H1 (cell line): ENCODE results near the gene AGPAT3. TPM values are rescaled to one million over a fixed set of nuclear protein-coding genes. Genes with fewer than 3 reads are reported as not detected.

ENCODE experiments used
- CTCF ChIA-PET: fragments of 300-600 bp; sonication (Branson Sonifier 250); formaldehyde crosslinking; loops from one replicate; lab custom pipeline; 2021; ENCODE audit not compliant: partially characterized antibody; lab: Charles Lee
- POLR2A ChIA-PET: fragments of 300-600 bp; sonication (Branson Sonifier 250); formaldehyde crosslinking; loops from one replicate; lab custom pipeline; 2021; ENCODE audit warnings: inconsistent platforms; ENCODE audit not compliant: partially characterized antibody; lab: Charles Lee
- DNase-seq, 2 experiments: peaks; one replicate each; pipeline versions ENCODE4 v3.0.0 to v3.0.0-alpha.2; 2010 to 2022; ENCODE audit warnings: low spot score in 2 of 2, low read depth in 1 of 2, mixed read lengths in 1 of 2
- FAIRE-seq: peaks from 2 replicates; lab custom pipeline; 2011; peaks lifted over from hg19 to GRCh38; lab: Jason Lieb, UNC
- H2AFZ ChIP-seq: 2 replicates; pipeline ENCODE4 v1.8.1; 2012; ENCODE audit warnings: low read length, inconsistent platforms
- H2AK5ac ChIP-seq: 2 replicates; pipeline ENCODE4 v1.6.1; 2013; ENCODE audit warnings: low read depth, low read length
- H2BK120ac ChIP-seq: replicated peaks from 2 replicates; pipeline ENCODE3; 2013; ENCODE audit warnings: low read depth, low read length, inconsistent platforms
- H2BK12ac ChIP-seq: 2 replicates; pipeline ENCODE4 v1.6.1; 2013; ENCODE audit warnings: low read depth, low read length
- H2BK15ac ChIP-seq: 2 replicates; pipeline ENCODE4 v1.6.1; 2013; ENCODE audit warnings: low read length
- H2BK20ac ChIP-seq: 2 replicates; pipeline ENCODE4 v1.6.1; 2013; ENCODE audit warnings: low read length
- H2BK5ac ChIP-seq: 2 replicates; pipeline ENCODE4 v1.6.1; 2013; ENCODE audit warnings: low read depth, low read length
- H3K14ac ChIP-seq: 2 replicates; pipeline ENCODE4 v1.6.1; 2013; ENCODE audit warnings: inconsistent platforms; ENCODE audit not compliant: insufficient read length
- H3K18ac ChIP-seq: 2 replicates; pipeline ENCODE4 v1.6.1; 2013; ENCODE audit warnings: low read length; ENCODE audit errors: extremely low read depth
- H3K23ac ChIP-seq: 2 replicates; pipeline ENCODE4 v1.6.1; 2013; ENCODE audit warnings: inconsistent platforms; ENCODE audit not compliant: insufficient read length
- H3K23me2 ChIP-seq: 2 replicates; pipeline ENCODE4 v1.6.1; 2013; ENCODE audit warnings: low read depth, low read length
- H3K27ac ChIP-seq: 2 replicates; pipeline ENCODE4 v1.6.1; 2011; ENCODE audit warnings: low read depth, low read length, inconsistent platforms
- H3K27me3 ChIP-seq, 4 experiments: replicated peaks in 1 of 4; 1 replicate in 1 of 4; 2 replicates in 3 of 4; pipeline versions ENCODE4 v1.6.1 to v1.8.1; 2011 to 2013; ENCODE audit warnings: low read length in 3 of 4, mild to moderate bottlenecking in 3 of 4, inconsistent platforms in 2 of 4, mixed read lengths in 2 of 4, moderate library complexity in 1 of 4; ENCODE audit not compliant: control insufficient read depth in 3 of 4, insufficient read depth in 3 of 4; ENCODE audit errors: extremely low read depth in 1 of 4
- H3K36me3 ChIP-seq, 4 experiments: 2 replicates each; pipeline versions ENCODE4 v1.6.1 to v1.8.1; 2011 to 2013; ENCODE audit warnings: mild to moderate bottlenecking in 4 of 4, low read length in 3 of 4, moderate library complexity in 2 of 4, control low read depth in 1 of 4, inconsistent platforms in 1 of 4; ENCODE audit not compliant: insufficient read depth in 4 of 4, control insufficient read depth in 2 of 4
- H3K4ac ChIP-seq: replicated peaks from 2 replicates; pipeline ENCODE3; 2013; ENCODE audit warnings: low read length, low read depth, mixed read lengths, inconsistent platforms; ENCODE audit not compliant: insufficient read length
- H3K4me1 ChIP-seq, 4 experiments: replicated peaks in 1 of 4; 1 replicate in 1 of 4; 2 replicates in 3 of 4; pipeline versions ENCODE4 v1.6.1 to v1.8.1; 2011 to 2013; ENCODE audit warnings: low read length in 3 of 4, inconsistent platforms in 2 of 4, mixed read lengths in 1 of 4; ENCODE audit not compliant: insufficient read depth in 4 of 4, control insufficient read depth in 3 of 4
- H3K4me2 ChIP-seq, 2 experiments: 2 replicates each; pipeline versions ENCODE4 v1.6.1 to v1.8.1; 2011 to 2013; ENCODE audit warnings: low read depth in 2 of 2, low read length in 2 of 2, control low read depth in 1 of 2, inconsistent platforms in 1 of 2, mild to moderate bottlenecking in 1 of 2; ENCODE audit not compliant: insufficient read depth in 1 of 2
- H3K4me3 ChIP-seq, 4 experiments: fragments of 200-600, 300-600 bp in 1 of 4; sonication (generic), shearing (Covaris generic), sonication (Bioruptor Twin) in 1 of 4; 2 replicates each; pipeline versions ENCODE4 v1.5.1 to v1.8.1; 2011 to 2016; ENCODE audit warnings: low read length in 4 of 4, low read depth in 3 of 4, control low read depth in 2 of 4, inconsistent platforms in 2 of 4, mild to moderate bottlenecking in 2 of 4, mixed read lengths in 1 of 4, moderate library complexity in 1 of 4; ENCODE audit not compliant: insufficient read depth in 2 of 4; ENCODE audit errors: extremely low read depth in 1 of 4
- H3K56ac ChIP-seq: replicated peaks from 2 replicates; pipeline ENCODE3; 2013; ENCODE audit warnings: low read depth, mild to moderate bottlenecking, mixed read lengths, low read length, inconsistent platforms; ENCODE audit not compliant: insufficient read length
- H3K79me1 ChIP-seq: 2 replicates; pipeline ENCODE4 v1.6.1; 2013; ENCODE audit warnings: low read depth, low read length, control low read depth
- H3K79me2 ChIP-seq, 2 experiments: 2 replicates each; pipeline versions ENCODE4 v1.6.1 to v1.8.1; 2012 to 2013; ENCODE audit warnings: low read length in 2 of 2, mild to moderate bottlenecking in 2 of 2, inconsistent platforms in 1 of 2; ENCODE audit not compliant: insufficient read depth in 2 of 2, control insufficient read depth in 1 of 2
- H3K9ac ChIP-seq, 4 experiments: replicated peaks in 1 of 4; 1 replicate in 1 of 4; 2 replicates in 3 of 4; pipeline versions ENCODE4 v1.6.1 to v1.8.1; 2011 to 2013; ENCODE audit warnings: low read depth in 3 of 4, low read length in 3 of 4, control low read depth in 2 of 4, mild to moderate bottlenecking in 2 of 4, moderate library complexity in 2 of 4, inconsistent platforms in 1 of 4; ENCODE audit errors: extremely low read depth in 1 of 4
- H3K9me3 ChIP-seq, 2 experiments: 2 replicates each; pipeline versions ENCODE4 v1.6.1 to v1.8.1; 2012 to 2013; ENCODE audit warnings: mild to moderate bottlenecking in 2 of 2, moderate library complexity in 2 of 2, control low read depth in 1 of 2, inconsistent platforms in 1 of 2, low read depth in 1 of 2, low read length in 1 of 2, mixed read lengths in 1 of 2; ENCODE audit not compliant: insufficient read depth in 2 of 2
- H4K20me1 ChIP-seq, 2 experiments: replicated peaks in 1 of 2; 2 replicates each; pipeline versions ENCODE3 to v1.8.1; 2011 to 2013; ENCODE audit warnings: inconsistent platforms in 2 of 2, low read length in 2 of 2, mild to moderate bottlenecking in 1 of 2; ENCODE audit not compliant: insufficient read depth in 2 of 2, control insufficient read depth in 1 of 2
- H4K5ac ChIP-seq: 2 replicates; pipeline ENCODE4 v1.6.1; 2013; ENCODE audit warnings: low read length, low read depth, mixed read lengths, inconsistent platforms; ENCODE audit not compliant: insufficient read length
- H4K8ac ChIP-seq: 2 replicates; pipeline ENCODE4 v1.8.0; 2013; ENCODE audit warnings: mild to moderate bottlenecking, moderate library complexity, low read length, inconsistent platforms; ENCODE audit not compliant: insufficient read depth; ENCODE audit errors: extremely low read depth
- H4K91ac ChIP-seq: replicated peaks from 2 replicates; pipeline ENCODE3; 2013; ENCODE audit warnings: low read length, mixed read lengths, inconsistent platforms; ENCODE audit not compliant: insufficient read length
- CBX5 ChIP-seq: fragments of 300-800, 300-1000 bp; sonication (generic); IDR thresholded peaks from 2 replicates; pipeline ENCODE4 v1.7.1; 2016; ENCODE audit warnings: antibody characterized with exemption, low read length, low read depth
- CEBPB ChIP-seq: IDR thresholded peaks from 2 replicates; pipeline ENCODE4 v1.6.1; 2012; ENCODE audit warnings: low read depth, low read length
- CHD2 ChIP-seq: IDR thresholded peaks from 2 replicates; pipeline ENCODE4 v1.6.1; 2012; ENCODE audit warnings: low read length, improper control_type of control experiment
- GTF2F1 ChIP-seq: IDR thresholded peaks from 2 replicates; pipeline ENCODE4 v1.6.1; 2012; ENCODE audit warnings: low read depth, low read length, improper control_type of control experiment, borderline replicate concordance
- HDAC6 ChIP-seq: IDR thresholded peaks from one replicate; pipeline ENCODE4 v1.7.1; 2012; ENCODE audit warnings: low read depth, mild to moderate bottlenecking, inconsistent platforms, low read length, moderate library complexity
- PHF8 ChIP-seq: fragments of 200-600 bp; sonication (generic); conservative IDR thresholded peaks from 2 replicates; pipeline ENCODE4 v1.7.1; 2012; ENCODE audit warnings: low read depth, mild to moderate bottlenecking, inconsistent platforms, low read length, moderate library complexity
- RFX5 ChIP-seq: IDR thresholded peaks from 2 replicates; pipeline ENCODE4 v1.6.1; 2011; ENCODE audit warnings: low read depth, low read length, improper control_type of control experiment, borderline replicate concordance
- RNF2 ChIP-seq: fragments of 200-900, 300-1000 bp; sonication (generic); IDR thresholded peaks from 2 replicates; pipeline ENCODE4 v1.7.1; 2016; ENCODE audit warnings: borderline replicate concordance, low read depth, mild to moderate bottlenecking, antibody characterized with exemption, low read length; ENCODE audit not compliant: poor library complexity, severe bottlenecking; ENCODE audit errors: missing control alignments
- WGBS, 2 experiments: shearing (Covaris generic) in 1 of 2; methylation state at CpG; one replicate each; pipeline versions ENCODE4 v1.1.6 to v1.1.7; 2013 to 2015; ENCODE audit warnings: low lambda C conversion rate in 2 of 2, mixed read lengths in 2 of 2, inconsistent platforms in 1 of 2, low coverage in 1 of 2, missing lambda C conversion rate in 1 of 2; ENCODE audit not compliant: insufficient replicate concordance in 2 of 2, insufficient coverage in 1 of 2, insufficient read length in 1 of 2; ENCODE audit errors: extremely low coverage in 1 of 2, missing lambda C conversion rate in 1 of 2; 5-methylcytosine and 5-hydroxymethylcytosine counted together
- polyA plus RNA-seq, 7 experiments: library from polyadenylated mRNA; depleted of rRNA in 3 of 7; stranded (reverse) in 5 of 7; unstranded in 2 of 7; fragments of >200 nt in 5 of 7; fragments of 200-250 nt in 2 of 7; gene quantifications; 1 replicate in 5 of 7; 2 replicates in 1 of 7; 4 replicates in 1 of 7; pipeline versions ENCODE4 v1.2.1 to v1.2.3, GENCODE V29; 2011 to 2013; ENCODE audit warnings: missing spikeins in 2 of 7, mixed read lengths in 2 of 7
- total RNA-seq: library from RNA; stranded (reverse); fragmentation: NEBNext Ultra II Directional; extraction: Animal tissue kit (Norgen Biotek cat#: 25700); gene quantifications from 2 replicates; pipeline ENCODE4 v1.2.1, GENCODE V29; 2021

The AGPAT3 gene
- total and polyA plus RNA-seq, 2 of the 8 experiments (the other 6 are each of a cell fraction or from before 2014, with no cell fraction given) = 5.8 to 7.3 TPM

GRCh38 chr21:43933680-43934079 is 68.7 kb downstream of the AGPAT3 start:
- H3K23me2 ChIP-seq = no peaks in the 10 kb centered on the region; the same call in 1 of the 2 replicates
- H3K4me2 ChIP-seq = no peak overlapping the region
- H3K56ac ChIP-seq = no peak overlapping the region
- H4K20me1 ChIP-seq = peaks cover 0 to 1% of the 10 kb centered on the region in 2 experiments
- H3K27me3 ChIP-seq = no peaks in the 10 kb centered on the region
- H3K23ac ChIP-seq = no peak overlapping the region
- no peak overlapping the region for H2BK120ac ChIP-seq
- H3K18ac ChIP-seq = no peak overlapping the region
- H4K91ac ChIP-seq = no peak overlapping the region
- H3K9me3 ChIP-seq = no peaks in the 10 kb centered on the region
- H4K8ac ChIP-seq = no peak overlapping the region
- H3K9ac ChIP-seq = no peak overlapping the region
- H3K79me2 ChIP-seq = no peaks in the 10 kb centered on the region
- no peak overlapping the region for H2BK5ac ChIP-seq
- no peak overlapping the region for H3K14ac ChIP-seq
- CTCF ChIA-PET = interaction anchor here (0.5 to 13.7 kb wide), 6 partner anchors 4 to 117 kb away, joined by 3 to 188 read pairs (median 4); no protein-coding TSS in a partner anchor
- H2BK15ac ChIP-seq = no peak overlapping the region
- no peaks in the 10 kb centered on the region for H3K36me3 ChIP-seq
- H3K4me3 ChIP-seq = no peak overlapping the region
- no peak overlapping the region for H3K4ac ChIP-seq
- TF ChIP-seq PHF8 (no peak), RFX5 (no peak), HDAC6 (no peak), CBX5 (no peak), CEBPB (no peak), CHD2 (no peak), GTF2F1 (no peak), RNF2 (no peak)
- H2AK5ac ChIP-seq = no peak overlapping the region
- no peak for DNase-seq
- WGBS, 2 experiments = 89% methylated on average over 15 of the region's 15 CpGs; no CpG with 5 or more reads in 1 of the 2 experiments
- no peak overlapping the region for H3K27ac ChIP-seq
- no peak overlapping the region for H2AFZ ChIP-seq
- no peak overlapping the region for H2BK12ac ChIP-seq
- FAIRE-seq = no peak
- H2BK20ac ChIP-seq = no peak overlapping the region
- POLR2A ChIA-PET = no interaction called here
- peaks cover 0 to 3% (median 0%) of the 10 kb centered on the region in 4 experiments; a peak in 2 of 7 replicates for H3K4me1 ChIP-seq
- no peak overlapping the region for H4K5ac ChIP-seq
- no peaks in the 10 kb centered on the region; the same call in 1 of the 2 replicates for H3K79me1 ChIP-seq
